ENCODE measurements around the gene TRRAP. TPM values are rescaled to one million over a fixed set of nuclear protein-coding genes. Genes with fewer than 3 reads are reported as not detected.

TRRAP gene
- total RNA-seq, 2 experiments from 2014 or later: 45.5 to 48.2 TPM

DNA sequence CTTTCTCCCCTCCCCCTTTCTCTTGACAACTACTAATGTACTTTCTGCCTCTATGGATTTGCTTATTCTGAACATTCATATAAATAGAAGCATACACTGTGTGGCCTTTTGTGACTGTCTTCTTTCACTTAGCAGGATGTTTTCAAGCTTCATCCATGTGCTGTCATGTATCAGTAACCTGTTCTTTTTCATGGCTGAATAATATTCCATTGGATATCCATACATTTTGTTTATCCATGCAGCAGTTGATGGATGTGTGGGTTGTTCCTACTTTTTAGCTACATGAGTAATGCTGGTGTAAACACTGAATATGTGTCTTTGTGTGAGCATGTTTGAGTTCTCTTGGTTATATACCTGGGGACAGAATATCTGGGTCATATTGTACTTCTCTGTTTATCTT is 107.6 kb downstream of the TRRAP start:
- ChIA-PET CTCF (no interaction called here), POLR2A (no interaction called here)
- Mint-ChIP-seq H3K9me3 (peaks cover 10% of the 10 kb centered on the region), H3K27me3 (no peaks in the 10 kb centered on the region), H3K4me3 (no peak overlapping the region), H3K27ac (no peak overlapping the region), H3K4me1 (ENCODE audit: low read depth) (peaks cover 35% of the 10 kb centered on the region), H3K36me3 (ENCODE audit: low read depth) (peaks cover 90% of the 10 kb centered on the region)
- TF ChIP-seq, protein P1, sequence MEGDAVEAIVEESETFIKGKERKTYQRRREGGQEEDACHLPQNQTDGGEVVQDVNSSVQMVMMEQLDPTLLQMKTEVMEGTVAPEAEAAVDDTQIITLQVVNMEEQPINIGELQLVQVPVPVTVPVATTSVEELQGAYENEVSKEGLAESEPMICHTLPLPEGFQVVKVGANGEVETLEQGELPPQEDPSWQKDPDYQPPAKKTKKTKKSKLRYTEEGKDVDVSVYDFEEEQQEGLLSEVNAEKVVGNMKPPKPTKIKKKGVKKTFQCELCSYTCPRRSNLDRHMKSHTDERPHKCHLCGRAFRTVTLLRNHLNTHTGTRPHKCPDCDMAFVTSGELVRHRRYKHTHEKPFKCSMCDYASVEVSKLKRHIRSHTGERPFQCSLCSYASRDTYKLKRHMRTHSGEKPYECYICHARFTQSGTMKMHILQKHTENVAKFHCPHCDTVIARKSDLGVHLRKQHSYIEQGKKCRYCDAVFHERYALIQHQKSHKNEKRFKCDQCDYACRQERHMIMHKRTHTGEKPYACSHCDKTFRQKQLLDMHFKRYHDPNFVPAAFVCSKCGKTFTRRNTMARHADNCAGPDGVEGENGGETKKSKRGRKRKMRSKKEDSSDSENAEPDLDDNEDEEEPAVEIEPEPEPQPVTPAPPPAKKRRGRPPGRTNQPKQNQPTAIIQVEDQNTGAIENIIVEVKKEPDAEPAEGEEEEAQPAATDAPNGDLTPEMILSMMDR (IDR thresholded peaks at IDR 0.05): no peak
- no peak for ATAC-seq
- intact Hi-C loops (cut with micrococcal nuclease): no loop called here
- no peak for DNase-seq

DNA sequence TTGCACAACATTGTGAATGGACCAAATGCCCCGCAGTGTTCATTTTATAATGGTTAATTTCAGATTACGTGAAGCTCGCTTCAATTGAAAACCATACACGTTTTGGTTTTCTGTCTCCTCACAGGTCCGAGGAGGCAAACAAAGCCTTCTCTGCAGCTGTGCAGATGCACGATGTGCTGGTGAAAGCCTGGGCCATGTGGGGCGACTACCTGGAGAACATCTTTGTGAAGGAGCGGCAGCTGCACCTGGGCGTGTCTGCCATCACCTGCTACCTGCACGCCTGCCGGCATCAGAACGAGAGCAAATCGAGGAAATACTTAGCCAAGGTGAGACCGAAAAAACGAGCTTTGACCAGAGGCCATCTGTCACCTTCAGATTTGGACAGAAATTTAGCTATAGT is 110.3 kb downstream of the TRRAP start:
- DNase-seq (no peak), ATAC-seq (no peak)
- H3K4me3 Mint-ChIP-seq: no peak overlapping the region
- intact Hi-C loops (cut with micrococcal nuclease): no loop called here
- H3K4me1 Mint-ChIP-seq (ENCODE audit: low read depth): peaks cover 35% of the 10 kb centered on the region
- peak overlapping the region; percentile 87 for H3K27ac Mint-ChIP-seq
- TF ChIP-seq, protein P1 (IDR thresholded peaks at IDR 0.05): no peak
- CTCF ChIA-PET: interaction anchor here (0.9 to 1.2 kb wide), 4 partner anchors 9 to 318 kb away, joined by 3 read pairs; no protein-coding TSS in a partner anchor
- POLR2A ChIA-PET: interaction anchor here (0.8 kb wide), 1 partner anchor 20 kb away, joined by 3 read pairs; no protein-coding TSS in a partner anchor
- H3K36me3 Mint-ChIP-seq (ENCODE audit: low read depth): peaks cover 86% of the 10 kb centered on the region
- H3K27me3 Mint-ChIP-seq: no peaks in the 10 kb centered on the region
- peaks cover 10% of the 10 kb centered on the region for H3K9me3 Mint-ChIP-seq

DNA sequence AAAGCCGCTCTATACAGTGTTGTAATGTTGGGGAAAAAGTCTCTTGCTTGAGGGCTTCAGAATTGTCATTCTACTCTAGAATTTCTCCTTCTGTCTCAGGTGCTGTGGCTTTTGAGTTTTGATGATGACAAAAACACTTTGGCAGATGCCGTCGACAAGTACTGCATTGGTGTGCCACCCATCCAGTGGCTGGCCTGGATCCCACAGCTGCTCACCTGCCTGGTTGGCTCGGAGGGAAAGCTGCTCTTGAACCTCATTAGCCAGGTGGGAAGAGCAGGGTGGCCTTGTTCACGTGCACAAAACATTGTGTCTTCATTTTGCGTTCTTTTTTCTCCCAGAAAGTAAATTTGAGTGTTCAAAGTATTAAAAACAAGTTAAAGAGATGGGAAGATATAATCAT is 112.0 kb downstream of the TRRAP start:
- DNase-seq (no peak), ATAC-seq (no peak)
- peaks cover 78% of the 10 kb centered on the region for H3K36me3 Mint-ChIP-seq (ENCODE audit: low read depth)
- H3K4me1 Mint-ChIP-seq (ENCODE audit: low read depth): peaks cover 37% of the 10 kb centered on the region
- H3K4me3 Mint-ChIP-seq: no peak overlapping the region
- H3K27me3 Mint-ChIP-seq: no peaks in the 10 kb centered on the region
- CTCF ChIA-PET: interaction anchor here (1.4 kb wide), 1 partner anchor 11 kb away, joined by 5 read pairs; no protein-coding TSS in a partner anchor
- H3K9me3 Mint-ChIP-seq: peaks cover 9% of the 10 kb centered on the region
- TF ChIP-seq, protein P1 (IDR thresholded peaks at IDR 0.05): no peak
- intact Hi-C loops (cut with micrococcal nuclease): no loop called here
- POLR2A ChIA-PET: no interaction called here
- peak overlapping the region; percentile 56 for H3K27ac Mint-ChIP-seq

DNA sequence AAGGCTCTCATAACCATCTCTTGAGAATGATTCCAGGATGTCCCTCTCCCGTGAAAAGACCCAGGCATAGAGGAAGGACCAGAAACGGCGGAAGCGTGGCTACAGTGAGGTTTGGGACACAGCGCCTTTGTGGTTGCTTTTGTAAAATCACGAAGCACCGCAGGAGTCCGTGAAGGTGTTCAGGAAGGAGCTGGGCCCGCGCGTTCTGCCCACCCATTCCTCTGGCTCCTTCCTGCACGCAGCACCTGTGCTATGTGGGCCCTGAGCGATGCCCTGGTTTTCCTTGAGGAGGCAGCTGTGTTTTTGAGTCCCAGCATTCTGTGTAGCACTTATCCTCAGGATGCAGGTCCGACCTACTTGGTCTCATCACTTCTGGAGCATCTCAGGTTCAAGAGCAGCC is 112.8 kb downstream of the TRRAP start:
- H3K36me3 Mint-ChIP-seq (ENCODE audit: low read depth): peaks cover 78% of the 10 kb centered on the region
- POLR2A ChIA-PET: interaction anchor here (1.4 kb wide), 1 partner anchor 11 kb away, joined by 4 read pairs; no protein-coding TSS in a partner anchor
- H3K4me3 Mint-ChIP-seq: no peak overlapping the region
- peaks cover 43% of the 10 kb centered on the region for H3K4me1 Mint-ChIP-seq (ENCODE audit: low read depth)
- CTCF ChIA-PET: interaction anchor here (0.9 to 1.4 kb wide), 2 partner anchors 8 to 10 kb away, joined by 3 to 5 read pairs; no protein-coding TSS in a partner anchor
- H3K9me3 Mint-ChIP-seq: peaks cover 3% of the 10 kb centered on the region
- no peaks in the 10 kb centered on the region for H3K27me3 Mint-ChIP-seq
- intact Hi-C loops (cut with micrococcal nuclease): no loop called here
- TF ChIP-seq, protein P1 (IDR thresholded peaks at IDR 0.05): no peak
- ATAC-seq: no peak
- DNase-seq: no peak
- peak overlapping the region; percentile 16 for H3K27ac Mint-ChIP-seq

DNA sequence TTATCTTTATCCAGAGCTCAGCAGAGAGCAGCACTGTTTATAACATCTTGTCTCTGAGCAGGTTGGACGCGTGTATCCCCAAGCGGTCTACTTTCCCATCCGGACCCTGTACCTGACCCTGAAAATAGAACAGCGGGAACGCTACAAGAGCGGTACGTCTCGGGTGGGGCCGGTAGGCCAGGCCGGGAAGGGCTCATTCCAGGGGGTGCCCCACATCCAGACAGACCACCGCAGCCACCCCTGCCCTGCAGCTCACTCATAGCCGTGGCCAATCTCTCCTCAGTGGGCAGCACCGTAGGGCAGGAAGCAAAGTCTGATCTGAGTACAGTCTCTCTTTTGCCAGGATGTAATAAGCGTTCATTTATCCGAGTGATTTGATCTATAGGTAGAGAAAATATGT is 113.7 kb downstream of the TRRAP start:
- intact Hi-C loops (cut with micrococcal nuclease): no loop called here
- Mint-ChIP-seq H3K4me1 (ENCODE audit: low read depth) (peaks cover 39% of the 10 kb centered on the region), H3K36me3 (ENCODE audit: low read depth) (peaks cover 71% of the 10 kb centered on the region), H3K27me3 (no peaks in the 10 kb centered on the region), H3K27ac (no peak overlapping the region), H3K4me3 (no peak overlapping the region), H3K9me3 (no peaks in the 10 kb centered on the region)
- POLR2A ChIA-PET: interaction anchor here (0.8 to 1.4 kb wide), 2 partner anchors 10 to 333 kb away, joined by 3 to 4 read pairs; no protein-coding TSS in a partner anchor
- ATAC-seq (no peak), DNase-seq (no peak)
- TF ChIP-seq, protein P1 (IDR thresholded peaks at IDR 0.05): no peak
- CTCF ChIA-PET: interaction anchor here (0.6 kb wide), 1 partner anchor 9 kb away, joined by 3 read pairs; no protein-coding TSS in a partner anchor
